K562 (cell line): ENCODE measurements around the gene ABCF3. TPM values are rescaled to one million over a fixed set of nuclear protein-coding genes. Genes with fewer than 3 reads are reported as not detected.
A peak's percentile ranks its signal among the peaks of the same experiment; 100 is the strongest.

Source experiments
- ATAC-seq: fragments of 200-7000 bp; cut with Tn5 transposase; 3 replicates; pipeline ENCODE4 v1.9.1; 2020; ENCODE audit warnings: moderate library complexity
- BruUV-seq: library from RNA; stranded (reverse); fragments of 400-500 nt; replicated peaks from 2 replicates; lab custom pipeline; 2021; lab: Mats Ljungman, UMichigan
- CTCF ChIA-PET: fragments of 300-600 bp; formaldehyde crosslinking; extraction: SDS; loops from one replicate; lab custom pipeline; 2021; ENCODE audit warnings: low intra/inter-chr PET ratio; lab: Yijun Ruan, JAX
- POLR2A ChIA-PET: fragments of 300-600, 350-650 bp; sonication (Branson Sonifier 250); formaldehyde crosslinking; extraction: SDS; loops from one replicate; lab custom pipeline; 2021; ENCODE audit warnings: antibody characterized with exemption, inconsistent platforms; lab: Yijun Ruan, JAX
- DNase-seq, 4 experiments: peaks; one replicate each; pipeline versions ENCODE4 v3.0.0 to v3.0.0-alpha.2; 2011 to 2018; ENCODE audit warnings: low spot score in 3 of 4, mixed read lengths in 3 of 4; ENCODE audit errors: extremely low read depth in 1 of 4
- FAIRE-seq: peaks from 2 replicates; lab custom pipeline; 2011; peaks lifted over from hg19 to GRCh38; lab: Jason Lieb, UNC
- H2AFZ ChIP-seq: 2 replicates; pipeline ENCODE4 v1.6.0; 2011; ENCODE audit warnings: low read depth, low read length, control low read depth, inconsistent platforms
- H3K27ac ChIP-seq: fragments of 200-600 bp; 3 replicates; pipeline ENCODE4 v1.8.0; 2011; ENCODE audit warnings: low read depth, mild to moderate bottlenecking, control low read depth, inconsistent platforms, low read length, moderate library complexity, mixed read lengths; ENCODE audit errors: extremely low read depth
- H3K27me3 ChIP-seq, 2 experiments: fragments of 300-600 bp in 1 of 2; 2 replicates in 1 of 2; 3 replicates in 1 of 2; pipeline versions ENCODE4 v1.6.0 to v1.8.0; 2011; ENCODE audit warnings: inconsistent platforms in 2 of 2, low read length in 2 of 2, mild to moderate bottlenecking in 1 of 2, mixed read lengths in 1 of 2, moderate library complexity in 1 of 2; ENCODE audit not compliant: control insufficient read depth in 2 of 2, insufficient read depth in 2 of 2
- H3K36me3 ChIP-seq: fragments of 300-600 bp; 3 replicates; pipeline ENCODE4 v1.8.0; 2011; ENCODE audit warnings: mild to moderate bottlenecking, low read length, inconsistent platforms; ENCODE audit not compliant: control insufficient read depth, insufficient read depth
- H3K4me1 ChIP-seq, 2 experiments: fragments of 200-600 bp in 1 of 2; replicated peaks in 1 of 2; 2 replicates in 1 of 2; 3 replicates in 1 of 2; pipeline versions ENCODE4 v1.5.1 to v1.8.0; 2011; ENCODE audit warnings: inconsistent platforms in 2 of 2, low read length in 2 of 2, mild to moderate bottlenecking in 1 of 2, mixed read lengths in 1 of 2, moderate library complexity in 1 of 2; ENCODE audit not compliant: control insufficient read depth in 2 of 2, insufficient read depth in 2 of 2
- H3K4me2 ChIP-seq: 2 replicates; pipeline ENCODE4 v1.6.1; 2011; ENCODE audit warnings: low read length, control low read depth, inconsistent platforms, mixed read lengths; ENCODE audit not compliant: insufficient read depth
- H3K4me3 ChIP-seq: fragments of 200-600 bp; sonication (generic), shearing (Covaris generic); 2 replicates; pipeline ENCODE4 v1.5.1; 2016; ENCODE audit warnings: control low read depth, inconsistent platforms
- H3K79me2 ChIP-seq: fragments of 200-600 bp; 3 replicates; pipeline ENCODE4 v1.8.0; 2011; ENCODE audit warnings: low read length, inconsistent platforms; ENCODE audit not compliant: control insufficient read depth, insufficient read depth
- H3K9ac ChIP-seq, 2 experiments: 2 replicates each; pipeline versions ENCODE4 v1.6.0 to v1.6.1; 2011; ENCODE audit warnings: low read depth in 2 of 2, low read length in 2 of 2, control low read depth in 1 of 2, inconsistent platforms in 1 of 2, mild to moderate bottlenecking in 1 of 2, mixed read lengths in 1 of 2; ENCODE audit not compliant: insufficient read depth in 1 of 2
- H3K9me1 ChIP-seq: one replicate; pipeline ENCODE4 v1.6.0; 2011; ENCODE audit warnings: inconsistent platforms, mild to moderate bottlenecking, low read length, moderate library complexity; ENCODE audit not compliant: control insufficient read depth, insufficient read depth
- H3K9me3 ChIP-seq: replicated peaks from 2 replicates; pipeline ENCODE4 v1.5.1; 2011; ENCODE audit warnings: low read depth, low read length, inconsistent platforms; ENCODE audit not compliant: control insufficient read depth, insufficient read depth
- H4K20me1 ChIP-seq: replicated peaks from 2 replicates; pipeline ENCODE4 v1.6.1; 2011; ENCODE audit warnings: low read length, inconsistent platforms, mixed read lengths; ENCODE audit not compliant: control insufficient read depth, insufficient read depth
- MEF2D ChIP-seq: conservative IDR thresholded peaks from 2 replicates; pipeline ENCODE4 v1.6.1; 2016; ENCODE audit warnings: low read depth, missing genetic modification characterization, missing compliant biosample characterization
- NFE2L1 ChIP-seq: fragments of 450-650 bp; IDR thresholded peaks from 2 replicates; pipeline ENCODE4 v1.6.1; 2016; ENCODE audit warnings: missing genetic modification characterization, low read depth, mild to moderate bottlenecking, missing compliant biosample characterization, moderate library complexity, borderline replicate concordance
- SPI1 ChIP-seq: IDR thresholded peaks from 2 replicates; pipeline ENCODE4 v1.6.1; 2011; ENCODE audit warnings: low read depth, low read length, control low read depth, borderline replicate concordance
- STAT5A ChIP-seq: IDR thresholded peaks from 2 replicates; pipeline ENCODE4 v1.6.1; 2012; ENCODE audit warnings: low read length, inconsistent platforms, borderline replicate concordance
- TGIF2 ChIP-seq: sonication (generic); formaldehyde crosslinking; IDR thresholded peaks from 2 replicates; pipeline ENCODE4 v1.8.1; 2022; ENCODE audit warnings: mild to moderate bottlenecking, missing genetic modification reagents, moderate library complexity
- WGBS: fragments of 100-300 bp; shearing (Covaris generic); methylation state at CpG from one replicate; pipeline ENCODE4 v1.1.6; 2016; ENCODE audit warnings: low coverage, mixed read lengths; ENCODE audit not compliant: insufficient coverage; ENCODE audit errors: missing lambda C conversion rate; 5-methylcytosine and 5-hydroxymethylcytosine counted together
- in situ Hi-C: fragments of 300-500 bp; cut with MboI; formaldehyde crosslinking; loops from 4 replicates; pipeline ENCODE4 v1.15.0; 2018; ENCODE audit warnings: inconsistent platforms, mixed read lengths
- intact Hi-C: fragments of 100-400 bp; cut with micrococcal nuclease; formaldehyde crosslinking; loops from 2 replicates; pipeline ENCODE4 v1.14.2; 2022
- polyA plus RNA-seq, 8 experiments: library from polyadenylated mRNA; depleted of rRNA in 4 of 8; stranded (reverse) in 5 of 8; unstranded in 3 of 8; fragments of >200 nt; fragmentation: Nextera tagmentation in 2 of 8; fragmentation: Illumina TruSeq in 1 of 8; extraction: Ambion mirVana in 2 of 8; extraction: Trizol in 1 of 8; gene quantifications; 2 replicates each; pipeline versions ENCODE4 v1.2.1 to v1.2.3, GENCODE V29; 2011 to 2014; ENCODE audit warnings: inconsistent platforms in 1 of 8, missing spikeins in 1 of 8
- total RNA-seq, 7 experiments: library from RNA; depleted of rRNA in 6 of 7; stranded (reverse); fragments of >200 nt in 6 of 7; fragmentation: Illumina TruSeq in 2 of 7; extraction: Trizol in 2 of 7; gene quantifications; 2 replicates each; pipeline versions ENCODE4 v1.2.1 to v1.2.3, GENCODE V29; 2011 to 2021; ENCODE audit warnings: low replicate concordance in 1 of 7
- TF ChIP-seq, protein P1 (sequence below): sonication (generic); formaldehyde crosslinking; IDR thresholded peaks from 2 replicates; pipeline ENCODE4 v1.8.0; 2022; ENCODE audit warnings: missing genetic modification reagents, mild to moderate bottlenecking, moderate library complexity, borderline replicate concordance
- TF ChIP-seq, protein P2 (sequence below): fragments of 250-450 bp; sonication (Bioruptor Pico); IDR thresholded peaks from 2 replicates; pipeline ENCODE4 v1.8.0; 2021; ENCODE audit warnings: moderate library complexity, mild to moderate bottlenecking, inconsistent platforms
- TF ChIP-seq, protein P3 (sequence below): sonication (generic); formaldehyde crosslinking; IDR thresholded peaks from 2 replicates; pipeline ENCODE4 v1.8.0; 2022; ENCODE audit warnings: mild to moderate bottlenecking, low read depth, missing genetic modification reagents
- TF ChIP-seq, protein P4 (sequence below): fragments of 250-450 bp; sonication (Bioruptor Pico); IDR thresholded peaks from 2 replicates; pipeline ENCODE4 v1.5.0; 2020; ENCODE audit warnings: mild to moderate bottlenecking, borderline replicate concordance

Gene ABCF3
- total and polyA plus RNA-seq, 9 of the 15 experiments (the other 6 are each of a cell fraction or from before 2014, with no cell fraction given) = 6.7 to 77.9 (median 45.1) TPM

DNA sequence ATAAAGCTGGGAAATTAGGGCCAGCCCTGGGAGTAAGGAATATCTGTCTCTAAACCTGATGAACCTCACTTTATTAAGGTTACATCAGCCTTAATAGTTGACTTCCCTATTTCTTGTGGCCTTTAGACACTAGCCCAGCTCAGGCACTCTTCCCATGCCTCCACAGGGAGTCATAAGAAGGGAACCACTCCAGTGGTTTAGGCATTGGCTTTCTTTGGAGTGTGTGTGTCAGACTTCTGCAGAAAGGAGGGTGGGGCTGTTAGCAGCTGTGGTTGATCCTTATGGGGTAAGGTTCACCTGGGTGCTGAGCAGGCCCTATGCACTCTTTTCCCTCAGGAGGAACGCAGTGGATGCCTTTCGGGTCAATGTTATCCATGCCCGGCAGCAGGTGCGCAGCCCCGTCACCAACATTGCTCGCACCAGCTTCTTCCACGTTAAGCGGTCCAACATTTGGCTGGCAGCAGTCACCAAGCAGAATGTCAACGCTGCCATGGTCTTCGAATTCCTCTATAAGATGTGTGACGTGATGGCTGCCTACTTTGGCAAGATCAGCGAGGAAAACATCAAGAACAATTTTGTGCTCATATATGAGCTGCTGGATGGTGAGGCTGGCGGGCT is 7.4 kb upstream of the ABCF3 start:
- in situ Hi-C loops = no loop called here
- BruUV-seq = no TSS peak
- intact Hi-C loops = no loop called here
- no peaks in the 10 kb centered on the region for H3K9me1 ChIP-seq
- peak; percentile 9; the same call in 1 of the 2 replicates for TF ChIP-seq SPI1
- no peak for TF ChIP-seq TGIF2
- peaks cover 73% of the 10 kb centered on the region for H3K36me3 ChIP-seq
- no peaks in the 10 kb centered on the region for H3K27me3 ChIP-seq
- H3K9ac ChIP-seq = peak overlapping the region in 1 of 2 experiments; percentile 23; a peak in 1 of 4 replicates
- FAIRE-seq = no peak
- DNase-seq = no peak
- H4K20me1 ChIP-seq = peaks cover 20% of the 10 kb centered on the region
- peaks cover 46% of the 10 kb centered on the region for H3K79me2 ChIP-seq
- no peak overlapping the region for H3K4me3 ChIP-seq
- CTCF ChIA-PET = no interaction called here
- H3K4me2 ChIP-seq = no peak overlapping the region
- peaks cover 23 to 39% of the 10 kb centered on the region in 2 experiments; a peak in 4 of 5 replicates for H3K4me1 ChIP-seq
- no peak overlapping the region; the same call in 2 of the 3 replicates for H3K27ac ChIP-seq
- no peak for ATAC-seq
- no peak overlapping the region for H2AFZ ChIP-seq
- POLR2A ChIA-PET = interaction anchor here (0.6 to 1.5 kb wide), 2 partner anchors 32 to 44 kb away, joined by 3 read pairs; partner anchors contain the start of gene EIF2B5
- WGBS = 98% methylated on average over 12 of the region's 13 CpGs
- no peaks in the 10 kb centered on the region for H3K9me3 ChIP-seq

DNA sequence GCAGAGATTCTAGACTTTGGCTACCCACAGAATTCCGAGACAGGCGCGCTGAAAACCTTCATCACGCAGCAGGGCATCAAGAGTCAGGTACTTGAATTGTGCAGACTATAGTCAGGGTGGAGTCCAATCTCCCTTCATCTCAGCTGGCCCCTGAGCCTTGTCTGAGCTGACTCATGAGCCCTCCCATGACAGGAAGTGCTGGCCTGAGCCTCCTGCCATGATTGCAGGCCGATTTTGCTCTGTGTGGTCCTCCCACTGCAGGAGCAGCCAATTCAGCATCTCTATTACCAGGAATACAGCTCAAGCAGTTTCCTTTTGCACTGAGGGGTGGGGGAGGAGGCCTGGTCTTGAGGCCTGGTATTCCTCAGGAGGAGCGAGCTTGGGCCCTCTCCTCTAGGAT is 5.8 kb upstream of the ABCF3 start:
- H3K9ac ChIP-seq = no peak overlapping the region
- no peaks in the 10 kb centered on the region for H3K27me3 ChIP-seq
- no peak for ATAC-seq
- intact Hi-C loops (no loop called here), in situ Hi-C loops (no loop called here)
- H3K9me1 ChIP-seq = no peaks in the 10 kb centered on the region
- FAIRE-seq = no peak
- 86% methylated on average over 5 of the region's 6 CpGs for WGBS
- BruUV-seq = no TSS peak
- H2AFZ ChIP-seq = no peak overlapping the region
- ChIA-PET CTCF (no interaction called here), POLR2A (interaction anchor here (0.6 to 1.5 kb wide), 10 partner anchors 8 to 276 kb away, joined by 3 to 8 read pairs (median 3); no protein-coding TSS in a partner anchor)
- H3K4me3 ChIP-seq = no peak overlapping the region
- peaks cover 26 to 45% of the 10 kb centered on the region in 2 experiments for H3K4me1 ChIP-seq
- H3K79me2 ChIP-seq = peaks cover 39% of the 10 kb centered on the region
- peaks cover 20% of the 10 kb centered on the region for H4K20me1 ChIP-seq
- no peak overlapping the region for H3K4me2 ChIP-seq
- peaks cover 85% of the 10 kb centered on the region for H3K36me3 ChIP-seq
- DNase-seq = peak in 1 of 4 experiments; percentile 51
- H3K27ac ChIP-seq = no peak overlapping the region
- H3K9me3 ChIP-seq = no peaks in the 10 kb centered on the region
- TF ChIP-seq, protein P1, sequence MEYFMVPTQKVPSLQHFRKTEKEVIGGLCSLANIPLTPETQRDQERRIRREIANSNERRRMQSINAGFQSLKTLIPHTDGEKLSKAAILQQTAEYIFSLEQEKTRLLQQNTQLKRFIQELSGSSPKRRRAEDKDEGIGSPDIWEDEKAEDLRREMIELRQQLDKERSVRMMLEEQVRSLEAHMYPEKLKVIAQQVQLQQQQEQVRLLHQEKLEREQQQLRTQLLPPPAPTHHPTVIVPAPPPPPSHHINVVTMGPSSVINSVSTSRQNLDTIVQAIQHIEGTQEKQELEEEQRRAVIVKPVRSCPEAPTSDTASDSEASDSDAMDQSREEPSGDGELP (CRISPR knock-in tag) = peak; percentile 57; the same call in 1 of the 2 replicates
- TF ChIP-seq, protein P2, sequence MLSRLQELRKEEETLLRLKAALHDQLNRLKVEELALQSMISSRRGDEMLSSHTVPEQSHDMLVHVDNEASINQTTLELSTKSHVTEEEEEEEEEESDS (CRISPR knock-in tag) = no peak
- TF ChIP-seq, protein P3, sequence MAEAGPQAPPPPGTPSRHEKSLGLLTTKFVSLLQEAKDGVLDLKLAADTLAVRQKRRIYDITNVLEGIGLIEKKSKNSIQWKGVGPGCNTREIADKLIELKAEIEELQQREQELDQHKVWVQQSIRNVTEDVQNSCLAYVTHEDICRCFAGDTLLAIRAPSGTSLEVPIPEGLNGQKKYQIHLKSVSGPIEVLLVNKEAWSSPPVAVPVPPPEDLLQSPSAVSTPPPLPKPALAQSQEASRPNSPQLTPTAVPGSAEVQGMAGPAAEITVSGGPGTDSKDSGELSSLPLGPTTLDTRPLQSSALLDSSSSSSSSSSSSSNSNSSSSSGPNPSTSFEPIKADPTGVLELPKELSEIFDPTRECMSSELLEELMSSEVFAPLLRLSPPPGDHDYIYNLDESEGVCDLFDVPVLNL (CRISPR knock-in tag) = no peak
- TF ChIP-seq, protein P4, sequence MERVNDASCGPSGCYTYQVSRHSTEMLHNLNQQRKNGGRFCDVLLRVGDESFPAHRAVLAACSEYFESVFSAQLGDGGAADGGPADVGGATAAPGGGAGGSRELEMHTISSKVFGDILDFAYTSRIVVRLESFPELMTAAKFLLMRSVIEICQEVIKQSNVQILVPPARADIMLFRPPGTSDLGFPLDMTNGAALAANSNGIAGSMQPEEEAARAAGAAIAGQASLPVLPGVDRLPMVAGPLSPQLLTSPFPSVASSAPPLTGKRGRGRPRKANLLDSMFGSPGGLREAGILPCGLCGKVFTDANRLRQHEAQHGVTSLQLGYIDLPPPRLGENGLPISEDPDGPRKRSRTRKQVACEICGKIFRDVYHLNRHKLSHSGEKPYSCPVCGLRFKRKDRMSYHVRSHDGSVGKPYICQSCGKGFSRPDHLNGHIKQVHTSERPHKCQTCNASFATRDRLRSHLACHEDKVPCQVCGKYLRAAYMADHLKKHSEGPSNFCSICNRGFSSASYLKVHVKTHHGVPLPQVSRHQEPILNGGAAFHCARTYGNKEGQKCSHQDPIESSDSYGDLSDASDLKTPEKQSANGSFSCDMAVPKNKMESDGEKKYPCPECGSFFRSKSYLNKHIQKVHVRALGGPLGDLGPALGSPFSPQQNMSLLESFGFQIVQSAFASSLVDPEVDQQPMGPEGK = no peak
- TF ChIP-seq STAT5A (no peak), NFE2L1 (no peak), MEF2D (tag) (no peak)
